Stimulated activated effector memory CD8-positive, alpha-beta T cell treated with anti-CD3 and anti-CD28 coated beads, Interleukin-12 subunit alpha, Interleukin-12 subunit beta, amount 100 ng/mL, for 72 hours (primary cell): ENCODE results near the gene TMPRSS9.

Source experiments
- ATAC-seq: fragments of 150-1000 bp; cut with Tn5 transposase; 2 replicates; pipeline ENCODE4 v1.10.0; 2021
- DNase-seq, 2 donors: peaks; one replicate each; pipeline ENCODE4 v3.0.0; 2021 to 2022; ENCODE audit warnings: low spot score in 2 of 2
- H3K27ac Mint-ChIP-seq: one replicate; pipeline ENCODE4 v1.8.0; 2022; ENCODE audit warnings: mild to moderate bottlenecking, mixed read lengths
- H3K36me3 Mint-ChIP-seq: one replicate; pipeline ENCODE4 v1.8.0; 2022; ENCODE audit warnings: mild to moderate bottlenecking, mixed read lengths
- H3K4me1 Mint-ChIP-seq: one replicate; pipeline ENCODE4 v1.8.0; 2022; ENCODE audit warnings: mixed read lengths
- H3K4me3 Mint-ChIP-seq: one replicate; pipeline ENCODE4 v1.8.0; 2022; ENCODE audit warnings: mild to moderate bottlenecking, mixed read lengths
- H3K9me3 Mint-ChIP-seq: one replicate; pipeline ENCODE4 v1.8.0; 2022; ENCODE audit warnings: mixed read lengths

The TMPRSS9 gene

DNA sequence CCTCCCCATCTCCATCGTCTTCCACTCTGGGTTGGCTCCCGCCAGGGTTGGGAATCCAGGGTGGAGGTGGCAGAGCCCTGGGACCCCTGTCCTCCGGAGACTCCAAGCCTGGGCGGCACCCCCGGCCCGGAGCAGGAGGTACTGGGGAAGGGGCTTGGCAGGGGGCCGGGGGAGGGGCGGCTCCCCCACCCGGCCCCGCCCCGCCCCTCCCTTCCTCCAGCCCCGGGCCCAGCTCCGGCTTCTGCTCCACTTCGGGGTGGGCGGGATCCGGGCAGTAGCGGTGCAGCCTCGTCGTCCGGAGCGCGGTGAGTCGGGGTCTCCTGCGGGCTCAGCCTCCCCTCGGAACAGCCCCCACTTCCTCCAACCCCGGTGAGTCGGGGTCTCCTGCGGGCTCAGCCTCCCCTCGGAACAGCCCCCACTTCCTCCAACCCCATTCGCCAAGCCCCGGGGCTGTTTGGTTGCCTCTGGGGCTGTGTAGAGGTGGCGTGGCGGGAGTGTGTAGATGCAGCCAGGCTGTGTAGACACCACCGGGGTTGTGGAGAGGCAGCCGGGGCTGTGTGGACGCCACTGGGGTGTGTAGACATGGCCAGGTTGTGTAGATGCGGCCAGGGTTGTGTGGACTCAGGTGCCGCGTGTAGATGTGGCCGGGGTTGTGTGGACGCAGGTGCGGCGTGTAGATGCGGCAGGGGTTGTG is at the start of gene TMPRSS9:
TMPRSS9 (plus strand) TSS at position 274 of the 694 bp plus-strand sequence. CDS start 29,521 bp downstream, outside the sequence.
- no peaks in the 10 kb centered on the region for H3K36me3 Mint-ChIP-seq
- ATAC-seq (peak; percentile 42), DNase-seq (no peak)
- no peaks in the 10 kb centered on the region for H3K9me3 Mint-ChIP-seq
- no peaks in the 10 kb centered on the region for H3K4me1 Mint-ChIP-seq
- H3K27ac Mint-ChIP-seq, result no peak within 1 kb of the TSS
- H3K4me3 Mint-ChIP-seq, result no peak within 1 kb of the TSS

DNA sequence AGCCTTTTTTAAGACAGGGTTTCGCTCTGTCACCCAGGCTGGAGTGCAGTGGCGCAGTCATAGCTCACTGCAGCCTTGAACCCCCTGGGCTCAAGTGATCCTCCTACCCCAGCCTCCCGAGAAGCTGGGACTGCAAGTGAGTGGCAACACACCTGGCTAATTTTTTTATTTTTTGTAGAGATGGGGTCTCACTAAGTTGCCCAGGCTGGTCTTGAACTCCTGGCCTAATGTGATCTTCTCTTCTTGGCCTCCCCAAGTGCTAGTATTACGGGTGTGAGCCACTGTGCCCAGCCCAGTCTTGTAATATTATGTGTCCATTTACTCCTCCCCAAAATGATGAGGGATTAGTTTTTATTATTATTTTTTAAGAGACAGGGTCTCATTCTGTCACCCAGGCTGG is 49.0 kb upstream of the TMPRSS9 start:
- Mint-ChIP-seq H3K36me3 (no peaks in the 10 kb centered on the region), H3K27ac (no peak overlapping the region), H3K9me3 (peaks cover 8% of the 10 kb centered on the region), H3K4me3 (no peak overlapping the region), H3K4me1 (peaks cover 10% of the 10 kb centered on the region)
- ATAC-seq (no peak), DNase-seq (no peak)

DNA sequence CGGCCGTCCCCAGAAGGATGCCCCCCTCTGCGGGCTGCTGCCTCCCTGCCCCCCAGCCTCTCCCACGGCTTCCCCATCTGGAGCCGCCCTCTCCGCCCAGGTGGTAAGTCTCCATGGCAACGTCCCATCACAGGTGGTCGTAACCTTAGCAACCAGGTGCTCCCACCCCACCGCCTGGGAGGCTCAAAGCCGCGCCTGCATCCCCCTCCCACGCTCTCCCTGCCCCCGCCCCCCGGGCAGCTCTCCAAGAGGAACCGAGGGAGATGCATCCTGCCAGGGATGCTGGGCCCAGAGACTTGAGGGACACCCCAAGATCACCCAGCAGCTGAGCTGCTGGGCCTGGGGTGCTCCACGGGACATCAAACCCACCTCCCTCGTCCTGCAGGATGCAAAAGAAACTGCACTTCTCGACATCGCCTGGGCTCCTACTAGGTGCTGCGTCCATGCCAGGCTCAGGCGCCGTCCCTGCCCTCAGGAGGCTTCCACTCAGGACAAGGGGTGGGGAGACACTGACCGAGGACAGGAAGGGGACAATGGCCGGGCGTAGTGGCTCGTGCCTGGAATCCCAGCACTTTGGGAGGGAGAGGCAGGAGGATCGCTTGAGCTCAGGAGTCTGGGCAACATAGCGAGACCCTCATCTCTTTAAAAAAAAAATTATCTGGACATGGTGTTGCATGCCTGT is 47.1 kb upstream of the TMPRSS9 start:
- Mint-ChIP-seq H3K4me1 (peaks cover 10% of the 10 kb centered on the region), H3K27ac (no peak overlapping the region), H3K4me3 (no peak overlapping the region), H3K36me3 (no peaks in the 10 kb centered on the region), H3K9me3 (peaks cover 8% of the 10 kb centered on the region)
- DNase-seq (no peak), ATAC-seq (no peak)

DNA sequence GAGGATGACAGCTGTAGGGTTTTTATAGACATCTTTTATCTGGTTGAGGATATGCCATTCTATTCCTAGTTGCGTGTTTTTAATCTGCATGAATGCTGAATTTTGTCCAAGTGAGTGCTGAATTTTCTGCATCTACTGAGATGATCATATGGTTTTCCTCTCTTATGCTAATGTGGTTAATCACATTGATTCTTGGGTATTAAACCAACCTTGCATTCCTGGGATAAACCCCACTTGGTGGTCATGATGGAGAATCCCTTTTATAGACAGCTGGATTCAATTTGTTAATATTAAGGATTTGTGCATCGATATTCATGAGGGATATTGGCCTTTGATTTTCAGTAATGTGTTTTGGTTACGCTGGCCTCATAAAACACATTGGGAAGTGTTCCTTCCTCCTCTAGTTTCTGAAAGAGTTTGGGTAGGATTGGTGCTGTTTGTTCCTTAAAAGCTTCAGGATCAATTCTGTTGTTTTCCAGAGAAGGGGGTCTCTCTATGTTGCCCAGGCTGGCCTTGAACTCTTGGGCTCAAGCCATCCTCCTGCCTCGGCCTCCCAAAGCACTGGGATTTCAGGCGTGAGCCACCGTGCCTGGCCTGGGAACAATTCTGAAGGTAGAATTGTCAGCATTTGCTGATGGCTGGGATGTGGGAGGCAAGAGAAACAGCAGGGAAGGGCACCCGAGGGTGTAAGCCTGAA is 44.8 kb upstream of the TMPRSS9 start:
- H3K36me3 Mint-ChIP-seq, result no peaks in the 10 kb centered on the region
- H3K4me3 Mint-ChIP-seq, result no peak overlapping the region
- H3K27ac Mint-ChIP-seq, result no peak overlapping the region
- H3K4me1 Mint-ChIP-seq, result no peaks in the 10 kb centered on the region
- peaks cover 8% of the 10 kb centered on the region for H3K9me3 Mint-ChIP-seq
- no peak for DNase-seq
- no peak for ATAC-seq

DNA sequence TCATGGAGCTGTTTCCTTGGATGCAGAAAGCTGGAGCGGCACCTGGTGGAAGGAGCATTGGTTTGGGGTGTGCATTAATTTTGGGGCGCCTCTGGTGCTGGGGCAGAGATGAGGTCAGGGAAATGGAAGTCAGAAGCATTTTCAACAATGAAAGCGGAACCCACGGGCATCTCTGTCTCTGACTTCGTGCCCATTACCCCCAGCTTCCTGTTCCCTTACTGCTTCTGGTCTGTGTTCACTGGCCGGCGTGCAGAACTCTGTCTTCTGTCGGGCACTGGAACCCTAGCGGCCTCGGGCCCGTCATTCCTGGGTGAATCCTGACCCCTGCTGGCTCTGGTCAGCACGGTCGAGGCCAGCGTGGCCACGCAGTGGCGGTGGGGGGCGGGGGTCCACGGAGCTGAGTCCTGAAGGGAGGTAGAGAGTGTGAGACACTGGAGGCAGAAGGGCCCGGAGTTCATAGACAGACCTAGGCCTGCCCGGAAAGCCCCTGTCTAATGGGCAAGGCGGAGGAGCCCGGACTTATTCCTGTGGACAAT is 44.2 kb upstream of the TMPRSS9 start:
- Mint-ChIP-seq H3K4me1 (no peaks in the 10 kb centered on the region), H3K36me3 (no peaks in the 10 kb centered on the region), H3K9me3 (peaks cover 8% of the 10 kb centered on the region), H3K4me3 (no peak overlapping the region), H3K27ac (no peak overlapping the region)
- no peak for DNase-seq
- ATAC-seq, result peak; percentile 58

DNA sequence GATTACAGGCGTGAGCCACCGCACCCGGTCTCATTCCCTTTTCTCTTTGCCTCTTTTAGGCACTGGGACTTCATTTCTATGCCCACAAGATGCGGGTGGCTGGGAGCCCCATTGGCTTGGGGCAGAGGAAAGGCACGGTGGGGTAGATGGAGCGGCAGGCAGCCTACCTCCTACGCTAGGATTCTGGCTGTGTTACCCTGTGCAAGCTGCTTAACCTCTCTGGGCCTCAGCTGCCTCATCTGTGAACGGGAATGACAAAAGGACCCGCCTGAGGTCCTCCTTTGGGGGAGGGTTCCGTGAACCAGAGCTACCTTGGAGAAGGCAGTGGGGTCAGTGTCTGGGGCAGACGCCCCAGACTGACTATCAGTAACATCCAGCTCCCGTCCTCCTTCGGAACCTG is 42.8 kb upstream of the TMPRSS9 start:
- no peaks in the 10 kb centered on the region for H3K4me1 Mint-ChIP-seq
- peaks cover 11% of the 10 kb centered on the region for H3K36me3 Mint-ChIP-seq
- H3K4me3 Mint-ChIP-seq, result no peak overlapping the region
- ATAC-seq (no peak), DNase-seq (no peak)
- peaks cover 8% of the 10 kb centered on the region for H3K9me3 Mint-ChIP-seq
- no peak overlapping the region for H3K27ac Mint-ChIP-seq

DNA sequence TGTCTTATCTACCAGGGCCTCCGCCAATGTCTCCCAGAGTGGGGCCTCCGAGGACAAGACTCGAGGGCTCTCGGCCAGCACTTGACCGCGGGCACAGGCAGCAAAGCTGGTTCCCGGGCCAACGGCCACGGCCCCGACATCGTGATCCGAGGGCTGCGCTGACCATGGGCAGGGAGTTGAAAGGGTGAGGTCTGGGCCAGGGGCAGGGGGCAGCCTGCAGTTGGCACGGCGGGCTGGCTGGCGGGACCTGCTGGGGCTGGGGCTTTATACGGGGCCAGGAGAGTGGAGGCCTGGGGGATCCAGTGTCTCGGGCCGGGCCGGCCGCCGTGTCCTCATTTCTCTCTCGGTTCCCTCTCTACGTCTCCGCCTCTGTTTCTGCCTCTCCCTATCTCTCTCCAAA is 42.3 kb upstream of the TMPRSS9 start:
- no peak overlapping the region for H3K27ac Mint-ChIP-seq
- peaks cover 15% of the 10 kb centered on the region for H3K36me3 Mint-ChIP-seq
- no peak overlapping the region for H3K4me3 Mint-ChIP-seq
- DNase-seq (no peak), ATAC-seq (no peak)
- H3K9me3 Mint-ChIP-seq, result peaks cover 8% of the 10 kb centered on the region
- no peaks in the 10 kb centered on the region for H3K4me1 Mint-ChIP-seq

DNA sequence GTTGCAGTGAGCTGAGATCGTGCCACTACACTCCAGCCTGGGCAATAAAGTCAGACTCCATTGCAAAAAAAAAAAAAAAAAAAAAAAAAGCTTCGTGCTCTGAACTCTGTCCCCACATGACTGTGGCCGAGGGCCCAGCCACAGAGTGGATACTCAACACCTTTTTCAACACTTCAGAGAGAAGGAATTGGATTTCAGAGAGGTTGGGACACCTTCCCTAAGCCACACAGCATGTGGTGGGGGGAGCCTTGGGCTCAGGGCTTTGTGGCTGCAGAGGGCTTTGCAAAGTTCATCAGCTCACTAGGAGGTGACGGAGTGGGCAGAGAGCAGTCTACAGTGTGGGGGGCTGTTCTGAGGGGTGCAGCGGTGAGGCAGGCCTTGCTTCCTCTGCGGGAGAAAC is 41.1 kb upstream of the TMPRSS9 start:
- DNase-seq (no peak), ATAC-seq (no peak)
- Mint-ChIP-seq H3K27ac (no peak overlapping the region), H3K9me3 (peaks cover 8% of the 10 kb centered on the region), H3K36me3 (peaks cover 27% of the 10 kb centered on the region), H3K4me3 (no peak overlapping the region), H3K4me1 (no peaks in the 10 kb centered on the region)

DNA sequence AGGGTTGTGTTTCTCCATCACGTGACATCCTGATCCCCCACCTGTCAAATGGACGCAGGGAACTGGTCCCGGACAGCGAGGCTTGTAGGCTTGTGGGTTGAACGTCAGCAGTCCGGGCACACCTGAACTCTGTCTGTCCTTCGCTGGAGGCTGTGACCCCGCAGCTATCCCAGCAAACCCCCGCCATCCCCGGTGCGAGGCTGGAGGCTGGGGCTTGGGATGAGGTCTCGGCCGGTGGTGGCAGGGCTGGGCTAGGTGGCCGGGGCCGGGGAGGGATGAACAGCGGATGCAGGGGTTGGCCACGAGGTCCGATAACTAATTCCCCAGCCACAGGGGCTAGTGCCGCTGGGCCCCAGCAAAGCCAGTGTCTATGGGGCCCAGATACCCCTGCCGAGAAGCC is 40.5 kb upstream of the TMPRSS9 start:
- ATAC-seq (no peak), DNase-seq (no peak)
- Mint-ChIP-seq H3K9me3 (peaks cover 6% of the 10 kb centered on the region), H3K4me1 (no peaks in the 10 kb centered on the region), H3K36me3 (peaks cover 33% of the 10 kb centered on the region), H3K4me3 (no peak overlapping the region), H3K27ac (no peak overlapping the region)

DNA sequence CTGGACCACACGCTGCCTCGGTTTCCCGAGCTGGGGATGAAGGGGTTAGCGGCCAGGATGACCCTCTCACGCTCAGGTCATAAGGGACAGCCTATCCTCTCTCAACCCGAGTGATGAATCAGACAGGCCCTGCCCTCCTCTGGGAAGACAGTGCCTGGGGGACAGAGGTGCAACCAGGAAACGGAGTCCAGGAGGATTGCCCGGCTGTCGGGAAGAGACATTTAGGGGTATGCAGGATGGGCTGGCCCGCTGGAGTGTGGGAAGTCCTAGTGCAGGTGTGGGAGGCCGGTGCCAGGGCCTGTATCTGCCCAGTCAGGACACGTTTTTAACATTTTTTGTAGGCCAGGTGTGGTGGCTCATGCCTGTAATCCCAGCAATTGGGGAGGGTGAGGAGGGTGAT is 40.0 kb upstream of the TMPRSS9 start:
- ATAC-seq, result no peak
- H3K4me3 Mint-ChIP-seq, result no peak overlapping the region
- peaks cover 37% of the 10 kb centered on the region for H3K36me3 Mint-ChIP-seq
- no peak overlapping the region for H3K27ac Mint-ChIP-seq
- DNase-seq, result no peak
- H3K9me3 Mint-ChIP-seq, result peaks cover 1% of the 10 kb centered on the region
- H3K4me1 Mint-ChIP-seq, result no peaks in the 10 kb centered on the region

DNA sequence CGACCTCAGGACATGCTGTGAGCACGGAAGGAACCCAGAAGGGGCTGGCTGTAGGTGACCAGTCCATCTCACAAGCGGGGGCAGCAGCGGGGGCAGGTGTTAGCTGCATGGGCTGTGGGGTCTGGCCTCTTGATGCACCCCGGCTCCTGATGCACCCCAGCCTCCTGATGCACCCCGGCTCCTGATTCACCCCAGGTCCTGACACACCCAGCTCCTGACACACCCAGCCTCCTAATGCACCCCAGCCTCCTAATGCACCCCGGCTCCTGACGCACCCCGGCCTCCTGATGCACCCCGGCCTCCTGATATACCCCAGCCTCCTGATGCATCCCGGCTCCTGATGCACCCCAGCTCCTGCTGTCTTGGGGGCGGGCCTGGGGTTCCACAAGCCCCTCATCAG is 39.1 kb upstream of the TMPRSS9 start:
- H3K9me3 Mint-ChIP-seq, result no peaks in the 10 kb centered on the region
- no peak for ATAC-seq
- no peak overlapping the region for H3K27ac Mint-ChIP-seq
- peaks cover 43% of the 10 kb centered on the region for H3K36me3 Mint-ChIP-seq
- H3K4me3 Mint-ChIP-seq, result no peak overlapping the region
- no peak for DNase-seq
- peaks cover 8% of the 10 kb centered on the region for H3K4me1 Mint-ChIP-seq

DNA sequence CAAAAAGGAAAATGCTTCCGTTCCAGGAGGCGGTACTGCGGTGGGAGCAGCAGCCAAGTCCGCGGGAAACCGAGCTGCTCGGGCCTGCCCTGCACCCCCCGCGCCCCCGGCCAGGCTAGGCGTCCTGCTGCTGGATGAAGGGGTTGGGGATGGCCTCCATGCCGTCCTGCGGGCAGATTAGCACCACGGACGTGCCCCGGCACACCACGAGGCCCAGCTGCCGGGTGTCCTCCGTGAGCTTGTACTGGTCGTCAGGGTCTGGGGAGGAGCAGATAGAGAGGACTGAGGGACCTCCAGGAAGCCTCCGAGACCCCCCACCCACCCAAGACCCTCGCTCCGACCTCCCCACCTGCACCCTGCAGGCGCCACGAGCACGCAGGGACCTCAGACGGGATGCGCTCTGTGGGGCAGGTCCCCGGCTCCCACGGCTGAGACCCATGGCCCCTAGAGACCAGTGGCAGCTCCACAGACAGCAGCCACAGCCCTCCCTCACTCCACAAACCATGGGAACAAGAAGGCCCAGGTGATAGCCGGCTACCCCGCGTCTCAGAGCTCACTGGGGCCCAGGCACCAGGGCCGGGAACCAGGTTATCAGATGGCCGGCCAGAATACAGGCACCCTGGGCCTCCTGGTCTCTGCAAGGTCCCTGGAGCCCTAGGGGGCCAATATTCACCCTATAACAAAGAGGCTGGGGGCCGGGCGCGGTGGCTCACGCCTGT is 38.3 kb upstream of the TMPRSS9 start:
- Mint-ChIP-seq H3K27ac (no peak overlapping the region), H3K4me3 (no peak overlapping the region), H3K36me3 (peaks cover 51% of the 10 kb centered on the region), H3K4me1 (peaks cover 16% of the 10 kb centered on the region), H3K9me3 (no peaks in the 10 kb centered on the region)
- no peak for DNase-seq
- ATAC-seq, result no peak

DNA sequence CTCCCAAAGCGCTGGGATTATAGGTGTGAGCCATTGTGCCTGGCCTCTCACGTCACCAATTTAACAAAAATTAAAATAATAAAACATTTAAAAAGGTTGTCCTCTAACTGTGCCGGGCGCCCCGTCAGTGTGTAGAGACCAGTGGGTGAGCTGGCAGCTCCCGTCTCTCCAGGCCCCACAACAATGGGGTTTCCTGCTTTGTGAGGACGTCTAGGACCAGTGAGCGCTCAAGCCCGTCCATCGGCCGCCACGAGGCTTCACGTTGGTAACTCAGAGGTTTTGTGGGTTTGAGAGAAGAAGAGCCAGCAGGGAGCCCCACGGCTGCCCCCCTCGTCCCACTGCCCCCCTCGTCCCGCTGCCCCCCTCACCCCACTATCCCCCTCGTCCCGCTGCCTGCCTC is 36.4 kb upstream of the TMPRSS9 start:
- Mint-ChIP-seq H3K36me3 (peaks cover 71% of the 10 kb centered on the region), H3K27ac (no peak overlapping the region), H3K9me3 (no peaks in the 10 kb centered on the region), H3K4me1 (peaks cover 27% of the 10 kb centered on the region), H3K4me3 (no peak overlapping the region)
- DNase-seq (no peak), ATAC-seq (no peak)

DNA sequence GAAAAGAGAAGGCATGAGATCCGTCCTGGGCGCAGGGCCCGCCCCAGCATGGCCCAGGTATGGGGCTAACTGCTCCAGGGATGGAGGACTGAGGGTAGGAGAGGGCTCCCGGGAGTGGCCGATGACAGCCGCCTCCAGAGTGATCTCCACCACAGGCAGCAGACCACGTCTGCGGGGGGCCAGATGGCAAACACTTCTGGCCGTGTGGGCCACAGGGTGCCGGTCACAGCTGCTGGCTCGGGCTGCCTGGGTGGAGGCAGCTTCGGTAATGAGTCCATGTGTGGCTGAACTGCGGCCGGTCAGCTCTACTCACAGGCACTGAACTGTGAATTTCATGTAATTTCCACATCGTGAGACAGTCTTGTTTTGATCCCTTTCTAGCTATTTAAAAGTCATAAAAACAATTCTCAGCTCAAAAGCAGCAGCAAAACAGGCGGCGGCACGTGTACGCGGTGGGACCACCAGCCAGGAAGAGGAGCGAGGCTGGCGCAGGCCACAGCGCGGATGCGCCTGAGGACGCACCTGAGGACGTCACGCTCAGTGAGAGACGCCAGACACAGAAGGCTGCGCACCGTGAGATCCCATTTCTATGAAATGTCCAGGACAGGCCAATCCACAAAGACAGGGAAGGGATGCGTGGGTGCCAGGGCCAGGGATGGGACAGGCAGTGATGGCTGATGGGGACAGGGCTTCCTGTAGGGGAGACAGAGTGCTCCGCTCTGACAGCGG is 35.7 kb upstream of the TMPRSS9 start:
- Mint-ChIP-seq H3K4me3 (no peak overlapping the region), H3K4me1 (peaks cover 33% of the 10 kb centered on the region), H3K27ac (peak overlapping the region; percentile 67), H3K9me3 (no peaks in the 10 kb centered on the region), H3K36me3 (peaks cover 77% of the 10 kb centered on the region)
- DNase-seq (no peak), ATAC-seq (no peak)
